H9 (cell line): ENCODE measurements around the gene TBCC. TPM values are rescaled to one million over a fixed set of nuclear protein-coding genes. Genes with fewer than 3 reads are reported as not detected.

Source experiments
- DNase-seq: peaks from one replicate; pipeline ENCODE4 v3.0.0-alpha.2; 2017
- H2AFZ ChIP-seq: one replicate; pipeline ENCODE4 v1.6.1; 2013; ENCODE audit warnings: mild to moderate bottlenecking, low read length, control low read depth, moderate library complexity
- H2AK5ac ChIP-seq: 2 replicates; pipeline ENCODE4 v1.6.1; 2013; ENCODE audit warnings: low read length, control low read depth, mixed read lengths; ENCODE audit not compliant: insufficient read length
- H2BK120ac ChIP-seq: one replicate; pipeline ENCODE4 v1.6.1; 2013; ENCODE audit warnings: low read depth, mild to moderate bottlenecking, low read length, control low read depth, inconsistent platforms; ENCODE audit not compliant: poor library complexity, severe bottlenecking
- H2BK12ac ChIP-seq: 2 replicates; pipeline ENCODE4 v1.6.1; 2013; ENCODE audit warnings: low read length, control low read depth, mixed read lengths, low read depth; ENCODE audit not compliant: insufficient read length
- H2BK15ac ChIP-seq: 2 replicates; pipeline ENCODE4 v1.6.1; 2013; ENCODE audit warnings: low read depth, low read length, control low read depth
- H2BK20ac ChIP-seq: one replicate; pipeline ENCODE4 v1.6.1; 2013; ENCODE audit warnings: low read depth, mild to moderate bottlenecking, low read length, control low read depth, inconsistent platforms; ENCODE audit not compliant: poor library complexity, severe bottlenecking
- H2BK5ac ChIP-seq: 2 replicates; pipeline ENCODE4 v1.6.1; 2013; ENCODE audit warnings: low read length, control low read depth, mixed read lengths; ENCODE audit not compliant: insufficient read length
- H3K14ac ChIP-seq: 2 replicates; pipeline ENCODE4 v1.6.1; 2013; ENCODE audit warnings: low read length, control low read depth; ENCODE audit not compliant: insufficient read depth
- H3K18ac ChIP-seq: 2 replicates; pipeline ENCODE4 v1.6.1; 2013; ENCODE audit warnings: low read depth, mild to moderate bottlenecking, mixed read lengths, low read length, control low read depth; ENCODE audit not compliant: insufficient read length
- H3K23ac ChIP-seq: 2 replicates; pipeline ENCODE4 v1.6.1; 2013; ENCODE audit warnings: low read length, control low read depth, mixed read lengths, low read depth; ENCODE audit not compliant: insufficient read length
- H3K23me2 ChIP-seq: 2 replicates; pipeline ENCODE4 v1.6.1; 2013; ENCODE audit warnings: low read depth, mild to moderate bottlenecking, mixed read lengths, low read length, control low read depth; ENCODE audit not compliant: insufficient read length, poor library complexity, severe bottlenecking
- H3K27ac ChIP-seq: 2 replicates; pipeline ENCODE4 v1.5.1; 2013; ENCODE audit warnings: low read length, control low read depth, mixed read lengths, low read depth; ENCODE audit not compliant: insufficient read length
- H3K27me3 ChIP-seq: 2 replicates; pipeline ENCODE4 v1.6.1; 2013; ENCODE audit warnings: low read length, control low read depth, inconsistent platforms; ENCODE audit not compliant: insufficient read depth
- H3K4ac ChIP-seq: 2 replicates; pipeline ENCODE4 v1.6.1; 2013; ENCODE audit warnings: low read depth, mild to moderate bottlenecking, control low read depth, inconsistent platforms, low read length, moderate library complexity
- H3K4me1 ChIP-seq: 2 replicates; pipeline ENCODE4 v1.6.1; 2013; ENCODE audit warnings: low read length, control low read depth, inconsistent platforms; ENCODE audit not compliant: insufficient read depth
- H3K4me2 ChIP-seq: 2 replicates; pipeline ENCODE4 v1.6.1; 2013; ENCODE audit warnings: low read length, control low read depth, mixed read lengths; ENCODE audit not compliant: insufficient read length, insufficient read depth
- H3K56ac ChIP-seq: 2 replicates; pipeline ENCODE4 v1.6.1; 2013; ENCODE audit warnings: low read depth, mild to moderate bottlenecking, mixed read lengths, low read length, control low read depth; ENCODE audit not compliant: insufficient read length
- H3K79me1 ChIP-seq: 2 replicates; pipeline ENCODE4 v1.6.1; 2013; ENCODE audit warnings: low read depth, mild to moderate bottlenecking, moderate library complexity, low read length, control low read depth, inconsistent platforms; ENCODE audit not compliant: insufficient read depth, poor library complexity, severe bottlenecking
- H3K79me2 ChIP-seq: 2 replicates; pipeline ENCODE4 v1.6.1; 2013; ENCODE audit warnings: low read length, control low read depth, inconsistent platforms; ENCODE audit not compliant: insufficient read depth
- H3K9ac ChIP-seq: 2 replicates; pipeline ENCODE4 v1.6.1; 2013; ENCODE audit warnings: low read length, control low read depth, mixed read lengths; ENCODE audit not compliant: insufficient read length; ENCODE audit errors: extremely low read depth
- H3K9me3 ChIP-seq: one replicate; pipeline ENCODE4 v1.6.1; 2013; ENCODE audit warnings: low read depth, low read length, inconsistent platforms; ENCODE audit not compliant: control insufficient read depth
- H3T11ph ChIP-seq: one replicate; pipeline ENCODE4 v1.6.1; 2013; ENCODE audit warnings: mild to moderate bottlenecking, low read length, control low read depth, inconsistent platforms
- H4K20me1 ChIP-seq: one replicate; pipeline ENCODE4 v1.6.1; 2013; ENCODE audit not compliant: control insufficient read depth, insufficient read length, insufficient read depth
- H4K5ac ChIP-seq: 2 replicates; pipeline ENCODE4 v1.6.1; 2013; ENCODE audit warnings: low read depth, mild to moderate bottlenecking, mixed read lengths, low read length, control low read depth; ENCODE audit not compliant: insufficient read length
- H4K8ac ChIP-seq: replicated peaks from 2 replicates; pipeline ENCODE4 v1.6.1; 2013; ENCODE audit warnings: low read length, control low read depth, mixed read lengths, low read depth; ENCODE audit not compliant: insufficient read length
- H4K91ac ChIP-seq: 2 replicates; pipeline ENCODE4 v1.6.1; 2013; ENCODE audit warnings: low read depth, mild to moderate bottlenecking, moderate library complexity, mixed read lengths, low read length, control low read depth; ENCODE audit not compliant: insufficient read length
- H3K27ac Mint-ChIP-seq, 3 experiments: 2 replicates in 2 of 3; 3 replicates in 1 of 3; pipeline ENCODE4 v1.8.0; 2020 to 2021; ENCODE audit warnings: mixed read lengths in 3 of 3, mild to moderate bottlenecking in 1 of 3, moderate library complexity in 1 of 3
- H3K27me3 Mint-ChIP-seq: 2 replicates; pipeline ENCODE4 v1.8.0; 2021; ENCODE audit warnings: low read depth, mild to moderate bottlenecking, moderate library complexity, mixed read lengths
- H3K36me3 Mint-ChIP-seq, 3 experiments: 2 replicates in 2 of 3; 3 replicates in 1 of 3; pipeline ENCODE4 v1.8.0; 2020 to 2021; ENCODE audit warnings: low read depth in 3 of 3, mixed read lengths in 3 of 3; ENCODE audit not compliant: insufficient read depth in 1 of 3
- H3K4me1 Mint-ChIP-seq, 2 experiments: 2 replicates each; pipeline ENCODE4 v1.8.0; 2020; ENCODE audit warnings: mixed read lengths in 2 of 2
- H3K4me3 Mint-ChIP-seq, 2 experiments: 2 replicates in 1 of 2; 3 replicates in 1 of 2; pipeline ENCODE4 v1.8.0; 2020 to 2021; ENCODE audit warnings: mild to moderate bottlenecking in 2 of 2, mixed read lengths in 2 of 2, moderate library complexity in 1 of 2
- H3K9me3 Mint-ChIP-seq, 2 experiments: 2 replicates in 1 of 2; 3 replicates in 1 of 2; pipeline ENCODE4 v1.8.0; 2020; ENCODE audit warnings: mild to moderate bottlenecking in 2 of 2, mixed read lengths in 2 of 2, moderate library complexity in 1 of 2
- WGBS: extraction: QIAGEN DNeasy Blood & Tissue Kit; methylation state at CpG from one replicate; pipeline ENCODE4 v1.1.7; 2013; ENCODE audit warnings: missing lambda C conversion rate, low lambda C conversion rate, mixed read lengths; ENCODE audit not compliant: insufficient read length; ENCODE audit errors: extremely low coverage; 5-methylcytosine and 5-hydroxymethylcytosine counted together
- total RNA-seq: library from RNA; stranded (reverse); gene quantifications from 2 replicates; pipeline ENCODE4 v1.2.1, GENCODE V29; 2021
- TF ChIP-seq, protein P1 (sequence below): fragments of 200-600 bp; sonication (generic); conservative IDR thresholded peaks from 3 replicates; pipeline ENCODE4 v1.8.0; 2021; ENCODE audit warnings: antibody characterized with exemption, mild to moderate bottlenecking

TBCC gene
- total RNA-seq, 1 experiment from 2014 or later, result 25.6 TPM

DNA sequence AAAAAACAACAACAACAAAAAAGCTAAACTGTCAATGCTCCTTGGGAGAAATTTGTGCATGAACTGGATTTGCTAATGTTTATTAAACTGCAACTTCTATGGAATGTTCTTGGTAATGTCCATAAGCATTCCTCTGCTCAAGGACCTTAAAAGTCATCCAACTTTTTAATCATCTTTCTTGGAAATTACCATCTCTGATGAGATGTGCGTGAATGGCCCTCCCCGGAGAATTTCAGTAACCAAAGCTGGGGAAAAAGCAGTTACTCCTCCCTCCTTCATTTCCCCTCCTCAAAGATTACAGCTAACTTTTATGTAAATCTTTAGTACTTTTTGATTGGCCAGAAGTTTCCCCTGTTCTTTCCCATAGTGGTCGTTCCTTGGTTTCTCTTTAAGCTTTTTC lies 5.2 kb downstream of the TBCC start:
- H2BK12ac ChIP-seq, result no peak overlapping the region
- WGBS, result no CpG with 5 or more reads among the region's 3 CpGs
- no peak overlapping the region for H3K27ac ChIP-seq

More for the DNA sequence above, 5.2 kb downstream of the TBCC start:
- Histone ChIP-seq H4K91ac (no peak overlapping the region), H3K79me1 (peaks cover 8% of the 10 kb centered on the region), H2BK20ac (no peak overlapping the region), H3K56ac (no peak overlapping the region), H3K23me2 (peaks cover 11% of the 10 kb centered on the region), H3K4ac (no peak overlapping the region), H2AFZ (no peak overlapping the region), H3K23ac (no peak overlapping the region), H2BK120ac (no peak overlapping the region), H3K4me2 (no peak overlapping the region), H2BK15ac (no peak overlapping the region), H3K27me3 (no peaks in the 10 kb centered on the region), H3K9ac (no peak overlapping the region), H3T11ph (no peak overlapping the region), H3K14ac (no peak overlapping the region), H3K9me3 (no peaks in the 10 kb centered on the region), H2AK5ac (no peak overlapping the region), H3K79me2 (peaks cover 6% of the 10 kb centered on the region; the same call in 1 of the 2 replicates), H3K4me1 (no peaks in the 10 kb centered on the region), H4K5ac (no peak overlapping the region), H3K18ac (no peak overlapping the region), H2BK5ac (no peak overlapping the region), H4K20me1 (no peaks in the 10 kb centered on the region), H4K8ac (no peak overlapping the region)
- H3K4me3 Mint-ChIP-seq, result no peak overlapping the region
- TF ChIP-seq, protein P1, sequence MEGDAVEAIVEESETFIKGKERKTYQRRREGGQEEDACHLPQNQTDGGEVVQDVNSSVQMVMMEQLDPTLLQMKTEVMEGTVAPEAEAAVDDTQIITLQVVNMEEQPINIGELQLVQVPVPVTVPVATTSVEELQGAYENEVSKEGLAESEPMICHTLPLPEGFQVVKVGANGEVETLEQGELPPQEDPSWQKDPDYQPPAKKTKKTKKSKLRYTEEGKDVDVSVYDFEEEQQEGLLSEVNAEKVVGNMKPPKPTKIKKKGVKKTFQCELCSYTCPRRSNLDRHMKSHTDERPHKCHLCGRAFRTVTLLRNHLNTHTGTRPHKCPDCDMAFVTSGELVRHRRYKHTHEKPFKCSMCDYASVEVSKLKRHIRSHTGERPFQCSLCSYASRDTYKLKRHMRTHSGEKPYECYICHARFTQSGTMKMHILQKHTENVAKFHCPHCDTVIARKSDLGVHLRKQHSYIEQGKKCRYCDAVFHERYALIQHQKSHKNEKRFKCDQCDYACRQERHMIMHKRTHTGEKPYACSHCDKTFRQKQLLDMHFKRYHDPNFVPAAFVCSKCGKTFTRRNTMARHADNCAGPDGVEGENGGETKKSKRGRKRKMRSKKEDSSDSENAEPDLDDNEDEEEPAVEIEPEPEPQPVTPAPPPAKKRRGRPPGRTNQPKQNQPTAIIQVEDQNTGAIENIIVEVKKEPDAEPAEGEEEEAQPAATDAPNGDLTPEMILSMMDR, result no peak
- peaks cover under 1 to 2% (median 1%) of the 10 kb centered on the region in 3 experiments; a peak in 6 of 7 replicates for H3K36me3 Mint-ChIP-seq
- H3K4me1 Mint-ChIP-seq, result peaks cover 6 to 9% of the 10 kb centered on the region in 2 experiments
- no peak overlapping the region for H3K27ac Mint-ChIP-seq
- no peak for DNase-seq
- H3K27me3 Mint-ChIP-seq, result peaks cover 6% of the 10 kb centered on the region
- no peaks in the 10 kb centered on the region for H3K9me3 Mint-ChIP-seq
